ENCODE results near the gene DNAAF8. TPM values are rescaled to one million over a fixed set of nuclear protein-coding genes. Genes with fewer than 3 reads are reported as not detected.

DNAAF8 gene
- total RNA-seq, 1 donor, result 1.1 TPM

GRCh38 chr16:4686497-4687210 is 47.7 kb upstream of the DNAAF8 start:
- peak; percentile 73 for DNase-seq (ENCODE audit: insufficient read length, low spot score, missing footprints)
- no peak overlapping the region for H3K4me3 ChIP-seq (ENCODE audit: insufficient read depth, low read length)
- peaks cover 35% of the 10 kb centered on the region for H3K36me3 ChIP-seq (ENCODE audit: insufficient read depth, low read length)
- no peaks in the 10 kb centered on the region for H3K9me3 ChIP-seq (ENCODE audit: low read depth, low read length)
- no peak overlapping the region for H3K27ac ChIP-seq (ENCODE audit: low read depth, low read length)
- no peaks in the 10 kb centered on the region for H3K4me1 ChIP-seq (ENCODE audit: insufficient read depth, low read length)
- TF ChIP-seq CTCF (IDR thresholded peaks at IDR 0.05; ENCODE audit: extremely low read depth, low read depth, low read length), result no peak
- H3K27me3 ChIP-seq (ENCODE audit: insufficient read depth, low read length), result no peaks in the 10 kb centered on the region
- no peaks in the 10 kb centered on the region for H4K20me1 ChIP-seq (ENCODE audit: insufficient read depth, low read length)
- H3K4me2 ChIP-seq (ENCODE audit: insufficient read depth, low read length), result no peak overlapping the region
- peaks cover 4% of the 10 kb centered on the region for H3K79me2 ChIP-seq (ENCODE audit: insufficient read depth, low read length)
- H2AFZ ChIP-seq (ENCODE audit: low read length), result no peak overlapping the region

- Histone ChIP-seq H3K9me3 (ENCODE audit: low read depth, low read length) (no peaks in the 10 kb centered on the region), H4K20me1 (ENCODE audit: insufficient read depth, low read length) (peaks cover 1% of the 10 kb centered on the region), H3K27ac (ENCODE audit: low read depth, low read length) (no peak overlapping the region), H3K4me1 (ENCODE audit: insufficient read depth, low read length) (no peaks in the 10 kb centered on the region), H2AFZ (ENCODE audit: low read length) (no peak overlapping the region), H3K27me3 (ENCODE audit: insufficient read depth, low read length) (no peaks in the 10 kb centered on the region), H3K4me3 (ENCODE audit: insufficient read depth, low read length) (no peak overlapping the region), H3K4me2 (ENCODE audit: insufficient read depth, low read length) (no peak overlapping the region), H3K79me2 (ENCODE audit: insufficient read depth, low read length) (peaks cover 3% of the 10 kb centered on the region), H3K36me3 (ENCODE audit: insufficient read depth, low read length) (peaks cover 29% of the 10 kb centered on the region)
- TF ChIP-seq CTCF (IDR thresholded peaks at IDR 0.05; ENCODE audit: extremely low read depth, low read depth, low read length), result no peak
- peak; percentile 3 for DNase-seq (ENCODE audit: insufficient read length, low spot score, missing footprints)
Observed at GRCh38 chr16:4687416-4687815, 46.9 kb upstream of the DNAAF8 start.

- Histone ChIP-seq H3K4me2 (ENCODE audit: insufficient read depth, low read length) (no peak overlapping the region), H3K4me1 (ENCODE audit: insufficient read depth, low read length) (peaks cover 2% of the 10 kb centered on the region), H3K4me3 (ENCODE audit: insufficient read depth, low read length) (no peak overlapping the region), H3K27ac (ENCODE audit: low read depth, low read length) (no peak overlapping the region), H3K27me3 (ENCODE audit: insufficient read depth, low read length) (no peaks in the 10 kb centered on the region), H2AFZ (ENCODE audit: low read length) (no peak overlapping the region), H4K20me1 (ENCODE audit: insufficient read depth, low read length) (peaks cover 3% of the 10 kb centered on the region), H3K79me2 (ENCODE audit: insufficient read depth, low read length) (peaks cover under 1% of the 10 kb centered on the region), H3K36me3 (ENCODE audit: insufficient read depth, low read length) (peaks cover 27% of the 10 kb centered on the region), H3K9me3 (ENCODE audit: low read depth, low read length) (no peaks in the 10 kb centered on the region)
- TF ChIP-seq CTCF (IDR thresholded peaks at IDR 0.05; ENCODE audit: extremely low read depth, low read depth, low read length), result no peak
- peak; percentile 69 for DNase-seq (ENCODE audit: insufficient read length, low spot score, missing footprints)
Observed at GRCh38 chr16:4687946-4688673, 46.2 kb upstream of the DNAAF8 start.

- H3K27me3 ChIP-seq (ENCODE audit: insufficient read depth, low read length), result no peaks in the 10 kb centered on the region
- H3K4me2 ChIP-seq (ENCODE audit: insufficient read depth, low read length), result no peak overlapping the region
- peaks cover 21% of the 10 kb centered on the region for H3K36me3 ChIP-seq (ENCODE audit: insufficient read depth, low read length)
- no peak for TF ChIP-seq CTCF (IDR thresholded peaks at IDR 0.05; ENCODE audit: extremely low read depth, low read depth, low read length)
- H3K4me1 ChIP-seq (ENCODE audit: insufficient read depth, low read length), result peaks cover 2% of the 10 kb centered on the region
- H3K4me3 ChIP-seq (ENCODE audit: insufficient read depth, low read length), result no peak overlapping the region
- H3K9me3 ChIP-seq (ENCODE audit: low read depth, low read length), result no peaks in the 10 kb centered on the region
- peaks cover 1% of the 10 kb centered on the region for H3K79me2 ChIP-seq (ENCODE audit: insufficient read depth, low read length)
- peak; percentile 71 for DNase-seq (ENCODE audit: insufficient read length, low spot score, missing footprints)
- no peak overlapping the region for H2AFZ ChIP-seq (ENCODE audit: low read length)
- no peak overlapping the region for H3K27ac ChIP-seq (ENCODE audit: low read depth, low read length)
- H4K20me1 ChIP-seq (ENCODE audit: insufficient read depth, low read length), result peaks cover 3% of the 10 kb centered on the region
Observed at GRCh38 chr16:4688674-4689045, 45.7 kb upstream of the DNAAF8 start.
